ENCODE data around the gene A3GALT2. TPM values are rescaled to one million over a fixed set of nuclear protein-coding genes. Genes with fewer than 3 reads are reported as not detected.

A3GALT2 gene
- total and polyA plus RNA-seq, 2 donors (not counting 1 experiment from before 2014, with no cell fraction given): not detected

DNA sequence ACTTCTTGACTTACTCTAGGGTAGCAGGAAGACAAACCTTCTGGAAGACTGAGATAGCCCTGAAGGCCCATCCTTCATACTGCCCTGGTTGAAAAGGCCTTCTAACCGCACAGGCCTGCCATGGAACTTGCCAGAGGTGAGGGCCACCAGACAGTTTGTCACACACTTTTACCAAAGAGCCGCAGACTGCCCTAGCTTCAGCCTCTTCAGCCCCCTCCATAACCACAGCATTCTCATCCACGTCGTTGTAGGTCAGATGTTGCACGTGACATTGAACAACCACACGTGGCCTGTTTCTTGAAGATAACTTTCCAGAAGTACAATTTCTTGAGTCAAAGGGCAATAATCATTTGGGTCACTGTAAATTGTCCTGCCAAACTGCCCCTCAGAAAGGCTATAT, 45.7 kb downstream of the A3GALT2 start:
- Mint-ChIP-seq H3K4me3 (no peak overlapping the region), H3K9me3 (ENCODE audit: insufficient read depth) (no peaks in the 10 kb centered on the region), H3K4me1 (peaks cover 23% of the 10 kb centered on the region), H3K27ac (no peak overlapping the region), H3K27me3 (no peaks in the 10 kb centered on the region)
- ATAC-seq (ENCODE audit: low read depth) (no peak), DNase-seq (no peak)
- Histone ChIP-seq H3K36me3 (replicated peaks in 1 of 2; ENCODE audit: control extremely low read depth in 1 of 2, control insufficient read depth in 1 of 2, extremely low read depth in 1 of 2, insufficient read depth in 2 of 2, low read length in 1 of 2) (peaks cover 0 to 22% of the 10 kb centered on the region in 2 experiments), H3K27me3 (replicated peaks in 1 of 4; ENCODE audit: control extremely low read depth in 1 of 4, control insufficient read depth in 3 of 4, insufficient read depth in 4 of 4, low read length in 3 of 4) (no peaks in the 10 kb centered on the region), H3K79me2 (ENCODE audit: control insufficient read depth, insufficient read depth, low read length) (peaks cover 13% of the 10 kb centered on the region), H3K27ac (ENCODE audit: low read length in 2 of 2) (no peak overlapping the region), H3K9me3 (ENCODE audit: control extremely low read depth in 1 of 3, control insufficient read depth in 2 of 3, insufficient read depth in 1 of 3, low read length in 2 of 3) (no peaks in the 10 kb centered on the region), H3K9ac (ENCODE audit: low read length) (no peak overlapping the region), H2AFZ (ENCODE audit: insufficient read depth, low read depth, low read length, poor library complexity, severe bottlenecking) (no peak overlapping the region), H3K4me1 (ENCODE audit: control insufficient read depth in 2 of 2, insufficient read depth in 2 of 2, low read length in 2 of 2) (peaks cover 0 to 12% of the 10 kb centered on the region in 2 donors), H3K4me2 (replicated peaks; ENCODE audit: low read depth, low read length, poor library complexity, severe bottlenecking) (no peak overlapping the region), H3K4me3 (ENCODE audit: control extremely low read depth in 1 of 5, extremely low read depth in 1 of 5, insufficient read depth in 1 of 5, low read depth in 2 of 5, low read length in 4 of 5) (no peak overlapping the region), H4K20me1 (ENCODE audit: control insufficient read depth, insufficient read depth, low read length, poor library complexity, severe bottlenecking) (peaks cover 28% of the 10 kb centered on the region)
- POLR2A ChIA-PET: no interaction called here
- CTCF ChIA-PET: interaction anchor here (4.2 kb wide), 1 partner anchor 21 kb away, joined by 19 read pairs; no protein-coding TSS in a partner anchor
- no peak for TF ChIP-seq EZH2 (IDR thresholded peaks at IDR 0.05; ENCODE audit: borderline replicate concordance, insufficient read depth, low read depth, low read length, poor library complexity, severe bottlenecking)
- TF ChIP-seq, protein P1, sequence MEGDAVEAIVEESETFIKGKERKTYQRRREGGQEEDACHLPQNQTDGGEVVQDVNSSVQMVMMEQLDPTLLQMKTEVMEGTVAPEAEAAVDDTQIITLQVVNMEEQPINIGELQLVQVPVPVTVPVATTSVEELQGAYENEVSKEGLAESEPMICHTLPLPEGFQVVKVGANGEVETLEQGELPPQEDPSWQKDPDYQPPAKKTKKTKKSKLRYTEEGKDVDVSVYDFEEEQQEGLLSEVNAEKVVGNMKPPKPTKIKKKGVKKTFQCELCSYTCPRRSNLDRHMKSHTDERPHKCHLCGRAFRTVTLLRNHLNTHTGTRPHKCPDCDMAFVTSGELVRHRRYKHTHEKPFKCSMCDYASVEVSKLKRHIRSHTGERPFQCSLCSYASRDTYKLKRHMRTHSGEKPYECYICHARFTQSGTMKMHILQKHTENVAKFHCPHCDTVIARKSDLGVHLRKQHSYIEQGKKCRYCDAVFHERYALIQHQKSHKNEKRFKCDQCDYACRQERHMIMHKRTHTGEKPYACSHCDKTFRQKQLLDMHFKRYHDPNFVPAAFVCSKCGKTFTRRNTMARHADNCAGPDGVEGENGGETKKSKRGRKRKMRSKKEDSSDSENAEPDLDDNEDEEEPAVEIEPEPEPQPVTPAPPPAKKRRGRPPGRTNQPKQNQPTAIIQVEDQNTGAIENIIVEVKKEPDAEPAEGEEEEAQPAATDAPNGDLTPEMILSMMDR (IDR thresholded peaks at IDR 0.05): no peak
- intact Hi-C loops (cut with micrococcal nuclease): no loop called here
- 94% methylated on average over 6 of the region's 6 CpGs for WGBS (ENCODE audit: insufficient coverage)

DNA sequence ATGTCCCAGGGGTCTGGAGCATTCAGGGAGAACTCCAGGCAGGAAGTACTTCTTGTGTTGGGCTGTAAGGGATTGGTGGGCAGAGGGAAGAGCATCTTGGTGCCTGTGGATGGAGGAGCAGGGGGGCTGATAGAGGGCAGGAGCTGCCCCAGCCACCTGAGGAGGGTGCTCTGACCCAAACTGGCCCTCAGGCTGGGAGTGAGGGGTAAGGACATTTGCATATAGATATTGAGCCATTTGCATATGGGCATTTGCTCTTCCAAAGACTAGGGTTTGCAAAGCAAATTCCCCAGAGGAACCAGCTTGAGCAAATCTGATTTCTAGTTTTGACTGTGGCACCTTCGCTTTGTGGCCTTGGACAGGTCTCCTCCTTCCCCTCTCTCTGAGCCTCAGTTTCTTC, 46.5 kb downstream of the A3GALT2 start:
- DNase-seq: no peak
- intact Hi-C loops (cut with micrococcal nuclease): no loop called here
- Mint-ChIP-seq H3K4me3 (no peak overlapping the region), H3K4me1 (peaks cover 23% of the 10 kb centered on the region), H3K9me3 (ENCODE audit: insufficient read depth) (no peaks in the 10 kb centered on the region), H3K27me3 (no peaks in the 10 kb centered on the region), H3K27ac (no peak overlapping the region)
- H2AFZ ChIP-seq (ENCODE audit: insufficient read depth, low read depth, low read length, poor library complexity, severe bottlenecking): no peak overlapping the region
- no peak for ATAC-seq (ENCODE audit: low read depth)
- no peaks in the 10 kb centered on the region for H3K9me3 ChIP-seq (ENCODE audit: control extremely low read depth in 1 of 3, control insufficient read depth in 2 of 3, insufficient read depth in 1 of 3, low read length in 2 of 3)
- TF ChIP-seq, protein P1 (IDR thresholded peaks at IDR 0.05): no peak
- TF ChIP-seq EZH2 (IDR thresholded peaks at IDR 0.05; ENCODE audit: borderline replicate concordance, insufficient read depth, low read depth, low read length, poor library complexity, severe bottlenecking): no peak
- H3K36me3 ChIP-seq (replicated peaks in 1 of 2; ENCODE audit: control extremely low read depth in 1 of 2, control insufficient read depth in 1 of 2, extremely low read depth in 1 of 2, insufficient read depth in 2 of 2, low read length in 1 of 2): peaks cover 0 to 17% of the 10 kb centered on the region in 2 experiments
- H3K27ac ChIP-seq (ENCODE audit: low read length in 2 of 2): no peak overlapping the region
- no peak overlapping the region for H3K4me3 ChIP-seq (ENCODE audit: control extremely low read depth in 1 of 5, extremely low read depth in 1 of 5, insufficient read depth in 1 of 5, low read depth in 2 of 5, low read length in 4 of 5)
- peaks cover 31% of the 10 kb centered on the region for H4K20me1 ChIP-seq (ENCODE audit: control insufficient read depth, insufficient read depth, low read length, poor library complexity, severe bottlenecking)
- no peak overlapping the region for H3K4me2 ChIP-seq (replicated peaks; ENCODE audit: low read depth, low read length, poor library complexity, severe bottlenecking)
- peaks cover 13% of the 10 kb centered on the region for H3K79me2 ChIP-seq (ENCODE audit: control insufficient read depth, insufficient read depth, low read length)
- WGBS (ENCODE audit: insufficient coverage): no CpG with 5 or more reads among the region's 1 CpG
- ChIA-PET POLR2A (no interaction called here), CTCF (interaction anchor here (1.0 to 4.2 kb wide), 2 partner anchors 21 to 94 kb away, joined by 3 to 19 read pairs; no protein-coding TSS in a partner anchor)
- peaks cover 0 to 12% of the 10 kb centered on the region in 2 donors for H3K4me1 ChIP-seq (ENCODE audit: control insufficient read depth in 2 of 2, insufficient read depth in 2 of 2, low read length in 2 of 2)
- no peak overlapping the region for H3K9ac ChIP-seq (ENCODE audit: low read length)
- no peaks in the 10 kb centered on the region for H3K27me3 ChIP-seq (replicated peaks in 1 of 4; ENCODE audit: control extremely low read depth in 1 of 4, control insufficient read depth in 3 of 4, insufficient read depth in 4 of 4, low read length in 3 of 4)
